ENCODE measurements around the gene CRABP2. TPM values are rescaled to one million over a fixed set of nuclear protein-coding genes. Genes with fewer than 3 reads are reported as not detected.

The CRABP2 gene
- total and polyA plus RNA-seq, 2 of the 13 experiments (the other 11 are each of a cell fraction or from before 2014, with no cell fraction given) = 0.40 to 0.60 TPM

DNA sequence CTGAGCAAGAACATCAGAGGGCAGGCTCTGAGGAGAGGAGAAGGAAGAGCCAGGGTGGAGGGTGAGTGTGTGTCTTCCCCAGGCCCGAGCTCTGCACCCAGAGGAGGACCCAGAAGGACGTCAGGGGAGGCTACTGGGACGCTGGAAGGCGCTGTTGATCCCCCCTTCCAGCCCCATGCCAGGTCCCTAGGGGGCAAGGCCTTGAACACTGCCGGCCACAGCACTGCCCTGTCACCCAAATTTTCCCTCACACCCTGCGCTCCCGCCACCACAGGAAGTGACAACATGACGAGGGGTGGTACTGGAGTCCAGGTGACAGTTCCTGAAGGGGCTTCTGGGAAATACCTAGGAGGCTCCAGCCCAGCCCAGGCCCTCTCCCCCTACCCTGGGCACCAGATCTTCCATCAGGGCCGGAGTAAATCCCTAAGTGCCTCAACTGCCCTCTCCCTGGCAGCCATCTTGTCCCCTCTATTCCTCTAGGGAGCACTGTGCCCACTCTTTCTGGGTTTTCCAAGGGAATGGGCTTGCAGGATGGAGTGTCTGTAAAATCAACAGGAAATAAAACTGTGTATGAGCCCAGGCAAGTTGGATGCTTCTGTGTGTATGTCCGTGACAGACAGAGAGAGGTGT, 46.3 kb downstream of the CRABP2 start:
- FAIRE-seq (no peak), DNase-seq (ENCODE audit: low spot score) (no peak), ATAC-seq (no peak)
- H3K9me3 ChIP-seq (ENCODE audit: low read length) = no peaks in the 10 kb centered on the region
- ChIA-PET POLR2A (interaction anchor here (1.0 to 11.4 kb wide), 4 partner anchors 15 to 108 kb away, joined by 3 to 189 read pairs (median 4); partner anchors contain the start of genes HDGF, NES and PRCC), CTCF (ENCODE audit: low intra/inter-chr PET ratio, low total read pairs) (interaction anchor here (1.3 to 6.4 kb wide), 5 partner anchors 15 to 66 kb away, joined by 4 to 166 read pairs (median 9); partner anchors contain the start of gene NES)
- BruUV-seq (replicated peaks) = no TSS peak
- no peak overlapping the region for H2AFZ ChIP-seq (ENCODE audit: low read length)
- no peaks in the 10 kb centered on the region; a peak in 1 of 5 replicates for H3K27me3 ChIP-seq (ENCODE audit: control insufficient read depth in 1 of 2, insufficient read depth in 2 of 2, low read length in 2 of 2)
- in situ Hi-C loops (cut with HindIII; ENCODE audit: extremely low pct_ligation_motif_present, low pct_unique_long_range_greater_than_20kb) = no loop called here
- 95% methylated on average over 8 of the region's 10 CpGs for WGBS (ENCODE audit: low lambda C conversion rate)
- H3K79me2 ChIP-seq (ENCODE audit: insufficient read depth, low read length) = peaks cover 20% of the 10 kb centered on the region
- H3K9ac ChIP-seq (ENCODE audit: insufficient read depth, low read depth, low read length) = peak overlapping the region; percentile 72
- peaks cover 1 to 5% of the 10 kb centered on the region in 2 experiments; a peak in 1 of 5 replicates for H3K36me3 ChIP-seq (replicated peaks in 1 of 2; ENCODE audit: control insufficient read depth in 1 of 2, insufficient read depth in 2 of 2, low read length in 2 of 2)
- intact Hi-C loops (cut with micrococcal nuclease; ENCODE audit: unreplicated experiment) = no loop called here
- TF ChIP-seq POLR2G (IDR thresholded peaks at IDR 0.05; ENCODE audit: low read depth, low read length) (peak; percentile 12; the same call in 1 of the 2 replicates), ZBTB33 (CRISPR knock-in tag; IDR thresholded peaks at IDR 0.05) (peak; percentile 32; the same call in 1 of the 2 replicates), AGO2 (optimal IDR thresholded peaks at IDR 0.05; ENCODE audit: low read depth, low read length) (peak; percentile 38), SSRP1 (CRISPR knock-in tag; IDR thresholded peaks at IDR 0.05) (peak; percentile 61; the same call in 1 of the 2 replicates), ARHGAP35 (CRISPR knock-in tag; IDR thresholded peaks at IDR 0.05; ENCODE audit: borderline replicate concordance) (no peak)
- H4K20me1 ChIP-seq (ENCODE audit: insufficient read depth, low read length) = peaks cover 58% of the 10 kb centered on the region
- peak overlapping the region in 2 of 3 experiments; percentile 31 to 72; a peak in 3 of 6 replicates for H3K4me3 ChIP-seq (replicated peaks in 1 of 3; ENCODE audit: insufficient read depth in 1 of 3, low read depth in 2 of 3, low read length in 3 of 3)
- H3K4me1 ChIP-seq (ENCODE audit: insufficient read depth, low read length) = peaks cover 71% of the 10 kb centered on the region
- H3K4me2 ChIP-seq (ENCODE audit: low read depth, low read length) = peak overlapping the region; percentile 96
- H3K27ac ChIP-seq (ENCODE audit: extremely low read length, insufficient read depth, low read length) = no peak overlapping the region
